CD4-positive, alpha-beta memory T cell (primary cell): ENCODE measurements around the gene LPIN3. TPM values are rescaled to one million over a fixed set of nuclear protein-coding genes. Genes with fewer than 3 reads are reported as not detected.

Experiments
- CTCF ChIA-PET: fragments of 350-600 bp; sonication (Branson Sonifier 250); formaldehyde crosslinking; loops from one replicate; lab custom pipeline; 2021; ENCODE audit warnings: inconsistent platforms; ENCODE audit not compliant: partially characterized antibody; lab: Charles Lee
- POLR2A ChIA-PET: fragments of 350-600 bp; sonication (Branson Sonifier 250); formaldehyde crosslinking; loops from one replicate; lab custom pipeline; 2021; ENCODE audit not compliant: partially characterized antibody; lab: Charles Lee
- DNase-seq, 5 donors: peaks; one replicate each; pipeline versions ENCODE4 v3.0.0 to v3.0.0-alpha.2; 2020 to 2022; ENCODE audit warnings: mixed read lengths in 1 of 5
- H3K27ac ChIP-seq: one replicate; pipeline ENCODE4 v1.7.0; 2013; ENCODE audit warnings: low read depth, low read length
- H3K27me3 ChIP-seq: 2 replicates; pipeline ENCODE4 v1.7.0; 2013; ENCODE audit warnings: mild to moderate bottlenecking, low read length, moderate library complexity; ENCODE audit not compliant: insufficient read depth
- H3K36me3 ChIP-seq: 2 replicates; pipeline ENCODE4 v1.7.0; 2013; ENCODE audit warnings: mild to moderate bottlenecking, low read length, moderate library complexity; ENCODE audit not compliant: insufficient read depth
- H3K4me1 ChIP-seq: 2 replicates; pipeline ENCODE4 v1.7.0; 2013; ENCODE audit warnings: mild to moderate bottlenecking, low read length, moderate library complexity; ENCODE audit not compliant: insufficient read depth
- H3K4me3 ChIP-seq, 2 donors: one replicate each; pipeline ENCODE4 v1.7.0; 2013; ENCODE audit warnings: low read length in 2 of 2, mild to moderate bottlenecking in 1 of 2
- H3K9me3 ChIP-seq, 2 donors: one replicate each; pipeline ENCODE4 v1.7.0; 2013; ENCODE audit warnings: low read length in 2 of 2, control low read depth in 1 of 2; ENCODE audit not compliant: control insufficient read depth in 1 of 2
- H3K27ac Mint-ChIP-seq, 7 donors: one replicate each; pipeline ENCODE4 v1.8.0; 2020 to 2021; ENCODE audit warnings: mixed read lengths in 7 of 7, mild to moderate bottlenecking in 6 of 7, inconsistent platforms in 3 of 7, moderate library complexity in 3 of 7
- H3K27me3 Mint-ChIP-seq, 2 donors: one replicate each; pipeline ENCODE4 v1.8.0; 2020 to 2021; ENCODE audit warnings: mixed read lengths in 2 of 2
- H3K36me3 Mint-ChIP-seq, 2 donors: one replicate each; pipeline ENCODE4 v1.8.0; 2020 to 2021; ENCODE audit warnings: mixed read lengths in 2 of 2, inconsistent platforms in 1 of 2, mild to moderate bottlenecking in 1 of 2
- H3K4me1 Mint-ChIP-seq, 4 donors: one replicate each; pipeline ENCODE4 v1.8.0; 2020 to 2021; ENCODE audit warnings: mixed read lengths in 4 of 4, mild to moderate bottlenecking in 1 of 4
- H3K4me3 Mint-ChIP-seq, 8 donors: one replicate each; pipeline ENCODE4 v1.8.0; 2020 to 2021; ENCODE audit warnings: mixed read lengths in 8 of 8, mild to moderate bottlenecking in 7 of 8, moderate library complexity in 6 of 8, inconsistent platforms in 3 of 8
- H3K9me3 Mint-ChIP-seq, 8 donors: one replicate each; pipeline ENCODE4 v1.8.0; 2020 to 2021; ENCODE audit warnings: mixed read lengths in 8 of 8, mild to moderate bottlenecking in 5 of 8, inconsistent platforms in 3 of 8, moderate library complexity in 1 of 8
- intact Hi-C: fragments of 100-400 bp; cut with micrococcal nuclease; formaldehyde crosslinking; loops from one replicate; pipeline ENCODE4 v1.15.1; 2023
- polyA plus RNA-seq, 2 donors: library from polyadenylated mRNA; unstranded; fragments of 300-500 nt; fragmentation: Illumina TruSeq; gene quantifications; one replicate each; pipeline ENCODE4 v1.2.3, GENCODE V29; 2021
- total RNA-seq, 2 experiments: library from RNA; stranded (reverse); gene quantifications; one replicate each; pipeline ENCODE4 v1.2.3, GENCODE V29; 2021

The LPIN3 gene
- total and polyA plus RNA-seq, 4 experiments from 2014 or later = 0.11 to 0.17 TPM; not detected in 2

DNA sequence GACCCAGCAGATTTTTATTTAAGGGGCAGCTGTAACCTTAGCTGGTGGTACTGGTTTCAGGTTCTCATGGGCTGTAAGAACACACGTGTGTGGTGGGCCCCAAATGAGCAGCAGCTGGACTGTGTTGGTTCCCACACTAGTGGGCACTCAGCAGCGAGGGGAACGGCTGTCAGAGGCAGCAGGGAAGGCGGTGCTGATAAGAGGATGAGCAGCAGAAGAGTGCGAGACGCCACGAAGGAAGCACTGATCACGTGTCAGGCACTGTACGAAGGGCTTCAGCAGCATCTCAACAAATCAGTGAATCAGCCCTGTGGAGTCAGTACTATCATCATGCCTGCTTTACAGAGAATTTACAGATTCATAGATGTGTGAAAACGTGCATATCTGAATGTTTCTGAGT lies 67.0 kb downstream of the LPIN3 start:
- H3K36me3 ChIP-seq = peaks cover 68% of the 10 kb centered on the region
- no peaks in the 10 kb centered on the region for H3K27me3 ChIP-seq
- H3K9me3 ChIP-seq = no peaks in the 10 kb centered on the region
- no peaks in the 10 kb centered on the region for H3K27me3 Mint-ChIP-seq
- H3K9me3 Mint-ChIP-seq = no peaks in the 10 kb centered on the region
- peak overlapping the region in 5 of 7 donors; percentile 42 to 74 (median 65) for H3K27ac Mint-ChIP-seq
- H3K4me3 ChIP-seq = no peak overlapping the region
- peaks cover 5 to 15% (median 12%) of the 10 kb centered on the region in 4 donors for H3K4me1 Mint-ChIP-seq
- no peak overlapping the region for H3K27ac ChIP-seq
- peaks cover 72 to 84% of the 10 kb centered on the region in 2 donors for H3K36me3 Mint-ChIP-seq
- H3K4me1 ChIP-seq = peaks cover 10% of the 10 kb centered on the region
- ChIA-PET CTCF (no interaction called here), POLR2A (no interaction called here)
- DNase-seq = no peak
- intact Hi-C loops = no loop called here
- H3K4me3 Mint-ChIP-seq = no peak overlapping the region

DNA sequence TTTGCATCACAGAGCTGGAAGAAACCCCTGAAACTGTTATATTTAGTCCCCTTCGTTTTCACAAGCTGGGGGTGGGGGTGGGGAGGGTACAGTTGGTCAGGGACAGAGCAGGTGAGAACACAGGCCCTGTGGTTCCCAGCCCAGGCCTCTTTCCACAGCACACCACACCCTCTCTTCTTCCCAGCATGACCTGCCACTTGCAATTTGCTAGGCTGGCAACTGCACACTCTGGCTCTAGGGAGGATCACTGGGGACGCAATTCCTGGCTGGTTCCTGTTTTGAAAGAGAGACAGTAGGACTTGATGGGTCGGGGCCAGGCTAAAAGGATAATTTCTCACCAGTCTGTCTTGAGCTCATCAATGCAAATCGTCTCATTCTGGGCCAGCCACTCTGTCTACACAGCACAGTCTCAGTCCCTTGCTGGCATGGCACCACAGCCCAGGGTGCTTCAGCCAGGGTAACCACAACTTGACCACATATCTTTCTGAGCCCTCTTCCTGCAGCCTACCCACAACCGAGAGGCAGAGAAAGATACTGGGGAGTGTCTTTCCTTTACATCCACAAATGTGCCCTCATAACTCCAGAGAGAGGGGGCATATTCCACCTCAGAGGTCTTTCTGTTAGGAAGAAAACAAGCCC lies 67.7 kb downstream of the LPIN3 start:
- H3K27me3 ChIP-seq = no peaks in the 10 kb centered on the region
- Mint-ChIP-seq H3K9me3 (no peaks in the 10 kb centered on the region), H3K36me3 (peaks cover 73 to 88% of the 10 kb centered on the region in 2 donors), H3K27me3 (no peaks in the 10 kb centered on the region), H3K4me1 (peaks cover 5 to 15% (median 12%) of the 10 kb centered on the region in 4 donors), H3K4me3 (peak overlapping the region in 1 of 8 donors; percentile 20), H3K27ac (peak overlapping the region in 5 of 7 donors; percentile 21 to 77 (median 62))
- no peak for DNase-seq
- peaks cover 10% of the 10 kb centered on the region for H3K4me1 ChIP-seq
- ChIA-PET POLR2A (no interaction called here), CTCF (interaction anchor here (1.3 kb wide), 1 partner anchor 12 kb away, joined by 4 read pairs; no protein-coding TSS in a partner anchor)
- intact Hi-C loops = no loop called here
- H3K36me3 ChIP-seq = peaks cover 75% of the 10 kb centered on the region
- no peaks in the 10 kb centered on the region for H3K9me3 ChIP-seq
- H3K4me3 ChIP-seq = no peak overlapping the region
- H3K27ac ChIP-seq = no peak overlapping the region

DNA sequence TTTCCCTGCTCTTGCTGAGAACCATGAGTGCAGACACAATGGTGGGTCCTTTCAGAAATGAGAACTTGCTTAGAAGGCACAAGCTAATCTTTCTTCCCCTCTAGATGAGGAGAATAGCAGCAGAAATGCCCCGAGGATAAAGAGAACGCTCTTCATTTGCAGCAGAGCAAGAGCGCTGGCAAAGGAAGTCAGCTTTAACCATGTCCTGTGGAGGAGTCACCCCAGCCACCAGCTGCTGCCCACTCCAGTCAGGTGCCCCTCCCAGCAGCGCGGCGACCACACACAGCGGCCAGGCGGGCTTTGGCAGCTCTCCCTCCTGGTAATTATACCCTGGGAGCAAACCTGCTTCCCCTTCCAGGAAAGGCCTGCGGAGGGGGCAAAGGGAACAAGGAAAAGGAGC lies 68.4 kb downstream of the LPIN3 start:
- Mint-ChIP-seq H3K27ac (peak overlapping the region in 5 of 7 donors; percentile 12 to 77 (median 42)), H3K4me1 (peaks cover 5 to 15% (median 12%) of the 10 kb centered on the region in 4 donors), H3K27me3 (no peaks in the 10 kb centered on the region), H3K36me3 (peaks cover 75 to 88% of the 10 kb centered on the region in 2 donors), H3K4me3 (no peak overlapping the region), H3K9me3 (no peaks in the 10 kb centered on the region)
- intact Hi-C loops = no loop called here
- H3K27me3 ChIP-seq = no peaks in the 10 kb centered on the region
- no peaks in the 10 kb centered on the region for H3K9me3 ChIP-seq
- H3K27ac ChIP-seq = no peak overlapping the region
- H3K36me3 ChIP-seq = peaks cover 82% of the 10 kb centered on the region
- H3K4me3 ChIP-seq = no peak overlapping the region
- peaks cover 10% of the 10 kb centered on the region for H3K4me1 ChIP-seq
- ChIA-PET CTCF (interaction anchor here (1.3 kb wide), 1 partner anchor 11 kb away, joined by 4 read pairs; no protein-coding TSS in a partner anchor), POLR2A (no interaction called here)
- DNase-seq = no peak

Other genes starting within 250 kb of the LPIN3 start
- gene PLCG1, start 203.3 kb upstream of the LPIN3 start, total RNA-seq = 100 to 1,000 TPM; 319 to 320 TPM
- 10 to 100 TPM; 22.8 to 68.7 TPM for gene PLCG1, start 203.3 kb upstream of the LPIN3 start, polyA plus RNA-seq
- gene ZHX3, start 23.1 kb upstream of the LPIN3 start, total RNA-seq = 1 to 10 TPM; 5.2 to 6.3 TPM
- 1 to 10 TPM; 2.4 to 5.7 TPM for gene ZHX3, start 23.1 kb upstream of the LPIN3 start, polyA plus RNA-seq
- not detected for gene EMILIN3, start 26.0 kb downstream of the LPIN3 start, total RNA-seq
- gene EMILIN3, start 26.0 kb downstream of the LPIN3 start, polyA plus RNA-seq = not detected